H9 (cell line): ENCODE data around the gene PAK1. TPM values are rescaled to one million over a fixed set of nuclear protein-coding genes. Genes with fewer than 3 reads are reported as not detected.

Experiments used
- DNase-seq: peaks from one replicate; pipeline ENCODE4 v3.0.0-alpha.2; 2017
- H2AFZ ChIP-seq: one replicate; pipeline ENCODE4 v1.6.1; 2013; ENCODE audit warnings: mild to moderate bottlenecking, low read length, control low read depth, moderate library complexity
- H2AK5ac ChIP-seq: 2 replicates; pipeline ENCODE4 v1.6.1; 2013; ENCODE audit warnings: low read length, control low read depth, mixed read lengths; ENCODE audit not compliant: insufficient read length
- H2BK120ac ChIP-seq: one replicate; pipeline ENCODE4 v1.6.1; 2013; ENCODE audit warnings: low read depth, mild to moderate bottlenecking, low read length, control low read depth, inconsistent platforms; ENCODE audit not compliant: poor library complexity, severe bottlenecking
- H2BK12ac ChIP-seq: 2 replicates; pipeline ENCODE4 v1.6.1; 2013; ENCODE audit warnings: low read length, control low read depth, mixed read lengths, low read depth; ENCODE audit not compliant: insufficient read length
- H2BK15ac ChIP-seq: 2 replicates; pipeline ENCODE4 v1.6.1; 2013; ENCODE audit warnings: low read depth, low read length, control low read depth
- H2BK20ac ChIP-seq: one replicate; pipeline ENCODE4 v1.6.1; 2013; ENCODE audit warnings: low read depth, mild to moderate bottlenecking, low read length, control low read depth, inconsistent platforms; ENCODE audit not compliant: poor library complexity, severe bottlenecking
- H2BK5ac ChIP-seq: 2 replicates; pipeline ENCODE4 v1.6.1; 2013; ENCODE audit warnings: low read length, control low read depth, mixed read lengths; ENCODE audit not compliant: insufficient read length
- H3K14ac ChIP-seq: 2 replicates; pipeline ENCODE4 v1.6.1; 2013; ENCODE audit warnings: low read length, control low read depth; ENCODE audit not compliant: insufficient read depth
- H3K18ac ChIP-seq: 2 replicates; pipeline ENCODE4 v1.6.1; 2013; ENCODE audit warnings: low read depth, mild to moderate bottlenecking, mixed read lengths, low read length, control low read depth; ENCODE audit not compliant: insufficient read length
- H3K23ac ChIP-seq: 2 replicates; pipeline ENCODE4 v1.6.1; 2013; ENCODE audit warnings: low read length, control low read depth, mixed read lengths, low read depth; ENCODE audit not compliant: insufficient read length
- H3K23me2 ChIP-seq: 2 replicates; pipeline ENCODE4 v1.6.1; 2013; ENCODE audit warnings: low read depth, mild to moderate bottlenecking, mixed read lengths, low read length, control low read depth; ENCODE audit not compliant: insufficient read length, poor library complexity, severe bottlenecking
- H3K27ac ChIP-seq: 2 replicates; pipeline ENCODE4 v1.5.1; 2013; ENCODE audit warnings: low read length, control low read depth, mixed read lengths, low read depth; ENCODE audit not compliant: insufficient read length
- H3K27me3 ChIP-seq: 2 replicates; pipeline ENCODE4 v1.6.1; 2013; ENCODE audit warnings: low read length, control low read depth, inconsistent platforms; ENCODE audit not compliant: insufficient read depth
- H3K4ac ChIP-seq: 2 replicates; pipeline ENCODE4 v1.6.1; 2013; ENCODE audit warnings: low read depth, mild to moderate bottlenecking, control low read depth, inconsistent platforms, low read length, moderate library complexity
- H3K4me1 ChIP-seq: 2 replicates; pipeline ENCODE4 v1.6.1; 2013; ENCODE audit warnings: low read length, control low read depth, inconsistent platforms; ENCODE audit not compliant: insufficient read depth
- H3K4me2 ChIP-seq: 2 replicates; pipeline ENCODE4 v1.6.1; 2013; ENCODE audit warnings: low read length, control low read depth, mixed read lengths; ENCODE audit not compliant: insufficient read length, insufficient read depth
- H3K56ac ChIP-seq: 2 replicates; pipeline ENCODE4 v1.6.1; 2013; ENCODE audit warnings: low read depth, mild to moderate bottlenecking, mixed read lengths, low read length, control low read depth; ENCODE audit not compliant: insufficient read length
- H3K79me1 ChIP-seq: 2 replicates; pipeline ENCODE4 v1.6.1; 2013; ENCODE audit warnings: low read depth, mild to moderate bottlenecking, moderate library complexity, low read length, control low read depth, inconsistent platforms; ENCODE audit not compliant: insufficient read depth, poor library complexity, severe bottlenecking
- H3K79me2 ChIP-seq: 2 replicates; pipeline ENCODE4 v1.6.1; 2013; ENCODE audit warnings: low read length, control low read depth, inconsistent platforms; ENCODE audit not compliant: insufficient read depth
- H3K9ac ChIP-seq: 2 replicates; pipeline ENCODE4 v1.6.1; 2013; ENCODE audit warnings: low read length, control low read depth, mixed read lengths; ENCODE audit not compliant: insufficient read length; ENCODE audit errors: extremely low read depth
- H3K9me3 ChIP-seq: one replicate; pipeline ENCODE4 v1.6.1; 2013; ENCODE audit warnings: low read depth, low read length, inconsistent platforms; ENCODE audit not compliant: control insufficient read depth
- H3T11ph ChIP-seq: one replicate; pipeline ENCODE4 v1.6.1; 2013; ENCODE audit warnings: mild to moderate bottlenecking, low read length, control low read depth, inconsistent platforms
- H4K20me1 ChIP-seq: one replicate; pipeline ENCODE4 v1.6.1; 2013; ENCODE audit not compliant: control insufficient read depth, insufficient read length, insufficient read depth
- H4K5ac ChIP-seq: 2 replicates; pipeline ENCODE4 v1.6.1; 2013; ENCODE audit warnings: low read depth, mild to moderate bottlenecking, mixed read lengths, low read length, control low read depth; ENCODE audit not compliant: insufficient read length
- H4K8ac ChIP-seq: replicated peaks from 2 replicates; pipeline ENCODE4 v1.6.1; 2013; ENCODE audit warnings: low read length, control low read depth, mixed read lengths, low read depth; ENCODE audit not compliant: insufficient read length
- H4K91ac ChIP-seq: 2 replicates; pipeline ENCODE4 v1.6.1; 2013; ENCODE audit warnings: low read depth, mild to moderate bottlenecking, moderate library complexity, mixed read lengths, low read length, control low read depth; ENCODE audit not compliant: insufficient read length
- H3K27ac Mint-ChIP-seq, 3 experiments: 2 replicates in 2 of 3; 3 replicates in 1 of 3; pipeline ENCODE4 v1.8.0; 2020 to 2021; ENCODE audit warnings: mixed read lengths in 3 of 3, mild to moderate bottlenecking in 1 of 3, moderate library complexity in 1 of 3
- H3K27me3 Mint-ChIP-seq: 2 replicates; pipeline ENCODE4 v1.8.0; 2021; ENCODE audit warnings: low read depth, mild to moderate bottlenecking, moderate library complexity, mixed read lengths
- H3K36me3 Mint-ChIP-seq, 3 experiments: 2 replicates in 2 of 3; 3 replicates in 1 of 3; pipeline ENCODE4 v1.8.0; 2020 to 2021; ENCODE audit warnings: low read depth in 3 of 3, mixed read lengths in 3 of 3; ENCODE audit not compliant: insufficient read depth in 1 of 3
- H3K4me1 Mint-ChIP-seq, 2 experiments: 2 replicates each; pipeline ENCODE4 v1.8.0; 2020; ENCODE audit warnings: mixed read lengths in 2 of 2
- H3K4me3 Mint-ChIP-seq, 2 experiments: 2 replicates in 1 of 2; 3 replicates in 1 of 2; pipeline ENCODE4 v1.8.0; 2020 to 2021; ENCODE audit warnings: mild to moderate bottlenecking in 2 of 2, mixed read lengths in 2 of 2, moderate library complexity in 1 of 2
- H3K9me3 Mint-ChIP-seq, 2 experiments: 2 replicates in 1 of 2; 3 replicates in 1 of 2; pipeline ENCODE4 v1.8.0; 2020; ENCODE audit warnings: mild to moderate bottlenecking in 2 of 2, mixed read lengths in 2 of 2, moderate library complexity in 1 of 2
- WGBS: extraction: QIAGEN DNeasy Blood & Tissue Kit; methylation state at CpG from one replicate; pipeline ENCODE4 v1.1.7; 2013; ENCODE audit warnings: missing lambda C conversion rate, low lambda C conversion rate, mixed read lengths; ENCODE audit not compliant: insufficient read length; ENCODE audit errors: extremely low coverage; 5-methylcytosine and 5-hydroxymethylcytosine counted together
- total RNA-seq: library from RNA; stranded (reverse); gene quantifications from 2 replicates; pipeline ENCODE4 v1.2.1, GENCODE V29; 2021
- TF ChIP-seq, protein P1 (sequence below): fragments of 200-600 bp; sonication (generic); conservative IDR thresholded peaks from 3 replicates; pipeline ENCODE4 v1.8.0; 2021; ENCODE audit warnings: antibody characterized with exemption, mild to moderate bottlenecking

The PAK1 gene
- total RNA-seq, 1 experiment from 2014 or later, result 122 TPM

DNA sequence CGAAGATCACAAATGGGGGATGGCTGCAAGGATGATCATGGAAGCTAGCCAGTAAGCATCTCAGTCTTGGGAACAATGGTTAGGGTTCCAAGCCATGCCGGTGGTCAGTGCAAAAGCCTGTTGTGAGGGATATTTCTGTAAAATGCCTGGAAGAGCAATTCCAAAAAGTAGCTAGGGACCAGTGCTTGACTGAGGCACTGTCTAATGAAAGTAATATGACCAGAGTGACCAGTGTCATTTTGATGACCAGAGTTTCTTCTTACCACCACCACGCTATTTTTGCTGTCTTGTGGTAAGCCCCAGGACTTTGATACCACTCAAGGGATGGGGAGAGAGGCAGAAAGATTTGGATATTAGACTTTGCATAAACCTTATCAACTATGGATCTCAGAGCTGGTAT is 190.8 kb downstream of the PAK1 start:
- H3K79me1 ChIP-seq, result no peaks in the 10 kb centered on the region
- no peak overlapping the region for H2BK15ac ChIP-seq
- no peaks in the 10 kb centered on the region for H3K79me2 ChIP-seq
- H3K36me3 Mint-ChIP-seq, result no peaks in the 10 kb centered on the region
- H2BK5ac ChIP-seq, result no peak overlapping the region
- TF ChIP-seq, protein P1, sequence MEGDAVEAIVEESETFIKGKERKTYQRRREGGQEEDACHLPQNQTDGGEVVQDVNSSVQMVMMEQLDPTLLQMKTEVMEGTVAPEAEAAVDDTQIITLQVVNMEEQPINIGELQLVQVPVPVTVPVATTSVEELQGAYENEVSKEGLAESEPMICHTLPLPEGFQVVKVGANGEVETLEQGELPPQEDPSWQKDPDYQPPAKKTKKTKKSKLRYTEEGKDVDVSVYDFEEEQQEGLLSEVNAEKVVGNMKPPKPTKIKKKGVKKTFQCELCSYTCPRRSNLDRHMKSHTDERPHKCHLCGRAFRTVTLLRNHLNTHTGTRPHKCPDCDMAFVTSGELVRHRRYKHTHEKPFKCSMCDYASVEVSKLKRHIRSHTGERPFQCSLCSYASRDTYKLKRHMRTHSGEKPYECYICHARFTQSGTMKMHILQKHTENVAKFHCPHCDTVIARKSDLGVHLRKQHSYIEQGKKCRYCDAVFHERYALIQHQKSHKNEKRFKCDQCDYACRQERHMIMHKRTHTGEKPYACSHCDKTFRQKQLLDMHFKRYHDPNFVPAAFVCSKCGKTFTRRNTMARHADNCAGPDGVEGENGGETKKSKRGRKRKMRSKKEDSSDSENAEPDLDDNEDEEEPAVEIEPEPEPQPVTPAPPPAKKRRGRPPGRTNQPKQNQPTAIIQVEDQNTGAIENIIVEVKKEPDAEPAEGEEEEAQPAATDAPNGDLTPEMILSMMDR, result no peak
- no peak overlapping the region for H3K4ac ChIP-seq
- H2BK20ac ChIP-seq, result no peak overlapping the region
- no peak overlapping the region for H4K91ac ChIP-seq
- no peak overlapping the region for H4K8ac ChIP-seq
- H3K14ac ChIP-seq, result no peak overlapping the region
- no peaks in the 10 kb centered on the region for H3K4me1 ChIP-seq
- H2AK5ac ChIP-seq, result no peak overlapping the region
- no peak overlapping the region for H3K27ac Mint-ChIP-seq
- H2BK12ac ChIP-seq, result no peak overlapping the region
- no peaks in the 10 kb centered on the region for H4K20me1 ChIP-seq
- no peak overlapping the region for H3K9ac ChIP-seq
- no peak overlapping the region for H2BK120ac ChIP-seq
- no peak overlapping the region for H3T11ph ChIP-seq
- H3K9me3 Mint-ChIP-seq, result no peaks in the 10 kb centered on the region
- no peaks in the 10 kb centered on the region for H3K27me3 ChIP-seq
- no peak overlapping the region for H3K23ac ChIP-seq
- no peak overlapping the region for H3K56ac ChIP-seq
- H3K23me2 ChIP-seq, result no peaks in the 10 kb centered on the region
- H4K5ac ChIP-seq, result no peak overlapping the region
- WGBS, result no CpG with 5 or more reads among the region's 3 CpGs
- no peaks in the 10 kb centered on the region for H3K9me3 ChIP-seq
- H3K4me3 Mint-ChIP-seq, result no peak overlapping the region
- no peak overlapping the region for H3K18ac ChIP-seq
- H3K27ac ChIP-seq, result no peak overlapping the region
- no peak for DNase-seq
- H2AFZ ChIP-seq, result no peak overlapping the region
- no peak overlapping the region for H3K4me2 ChIP-seq
- H3K4me1 Mint-ChIP-seq, result no peaks in the 10 kb centered on the region
- no peaks in the 10 kb centered on the region for H3K27me3 Mint-ChIP-seq
